ENCODE results near the gene PCYOX1L. TPM values are rescaled to one million over a fixed set of nuclear protein-coding genes. Genes with fewer than 3 reads are reported as not detected.

Gene PCYOX1L
- total RNA-seq, 1 experiment from 2014 or later: 7.0 TPM

GRCh38 chr5:149382517-149383220 is 24.8 kb downstream of the PCYOX1L start:
- in situ Hi-C loops (cut with HindIII; ENCODE audit: low pct_unique_long_range_greater_than_20kb, low sequenced_read_pairs): no loop called here
- BruUV-seq (replicated peaks): no TSS peak
- Histone ChIP-seq H3K27ac (ENCODE audit: low read length) (no peak overlapping the region), H3K36me3 (ENCODE audit: control insufficient read depth, insufficient read depth, low read length) (no peaks in the 10 kb centered on the region), H3K4me1 (ENCODE audit: control insufficient read depth, insufficient read depth, low read length) (0 out of 2 replicates have a peak, but pooled peaks cover 3% of the 10 kb centered on the region), H3K4me3 (ENCODE audit: low read depth in 2 of 2, low read length in 2 of 2) (no peak overlapping the region), H3K27me3 (ENCODE audit: control insufficient read depth, insufficient read depth, low read length) (no peaks in the 10 kb centered on the region), H3K9me3 (ENCODE audit: control insufficient read depth, insufficient read depth, low read depth, low read length) (no peaks in the 10 kb centered on the region)
- intact Hi-C loops (cut with micrococcal nuclease; ENCODE audit: unreplicated experiment): loop anchor here (1.0 kb wide), 2 partner anchors 52 to 182 kb away; no protein-coding TSS in a partner anchor
- ChIA-PET POLR2A (no interaction called here), CTCF (interaction anchor here (0.6 to 1.8 kb wide), 5 partner anchors 11 to 719 kb away, joined by 3 to 6 read pairs (median 6); no protein-coding TSS in a partner anchor)
- DNase-seq (ENCODE audit: low read depth, low spot score) (no peak), ATAC-seq (no peak)
- no peak for TF ChIP-seq SIN3A (IDR thresholded peaks at IDR 0.05; ENCODE audit: borderline replicate concordance, insufficient read depth, low read depth, low read length)
- TF ChIP-seq CTCF (IDR thresholded peaks at IDR 0.05): no peak
- TF ChIP-seq, protein P1, sequence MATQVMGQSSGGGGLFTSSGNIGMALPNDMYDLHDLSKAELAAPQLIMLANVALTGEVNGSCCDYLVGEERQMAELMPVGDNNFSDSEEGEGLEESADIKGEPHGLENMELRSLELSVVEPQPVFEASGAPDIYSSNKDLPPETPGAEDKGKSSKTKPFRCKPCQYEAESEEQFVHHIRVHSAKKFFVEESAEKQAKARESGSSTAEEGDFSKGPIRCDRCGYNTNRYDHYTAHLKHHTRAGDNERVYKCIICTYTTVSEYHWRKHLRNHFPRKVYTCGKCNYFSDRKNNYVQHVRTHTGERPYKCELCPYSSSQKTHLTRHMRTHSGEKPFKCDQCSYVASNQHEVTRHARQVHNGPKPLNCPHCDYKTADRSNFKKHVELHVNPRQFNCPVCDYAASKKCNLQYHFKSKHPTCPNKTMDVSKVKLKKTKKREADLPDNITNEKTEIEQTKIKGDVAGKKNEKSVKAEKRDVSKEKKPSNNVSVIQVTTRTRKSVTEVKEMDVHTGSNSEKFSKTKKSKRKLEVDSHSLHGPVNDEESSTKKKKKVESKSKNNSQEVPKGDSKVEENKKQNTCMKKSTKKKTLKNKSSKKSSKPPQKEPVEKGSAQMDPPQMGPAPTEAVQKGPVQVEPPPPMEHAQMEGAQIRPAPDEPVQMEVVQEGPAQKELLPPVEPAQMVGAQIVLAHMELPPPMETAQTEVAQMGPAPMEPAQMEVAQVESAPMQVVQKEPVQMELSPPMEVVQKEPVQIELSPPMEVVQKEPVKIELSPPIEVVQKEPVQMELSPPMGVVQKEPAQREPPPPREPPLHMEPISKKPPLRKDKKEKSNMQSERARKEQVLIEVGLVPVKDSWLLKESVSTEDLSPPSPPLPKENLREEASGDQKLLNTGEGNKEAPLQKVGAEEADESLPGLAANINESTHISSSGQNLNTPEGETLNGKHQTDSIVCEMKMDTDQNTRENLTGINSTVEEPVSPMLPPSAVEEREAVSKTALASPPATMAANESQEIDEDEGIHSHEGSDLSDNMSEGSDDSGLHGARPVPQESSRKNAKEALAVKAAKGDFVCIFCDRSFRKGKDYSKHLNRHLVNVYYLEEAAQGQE (IDR thresholded peaks at IDR 0.05; ENCODE audit: insufficient read depth in 1 of 2, low read depth in 2 of 2, low read length in 1 of 2): no peak
- no peak for TF ChIP-seq POLR2AphosphoS5 (IDR thresholded peaks at IDR 0.05; ENCODE audit: low read depth, low read length)
- no peak for TF ChIP-seq TCF7L2 (IDR thresholded peaks at IDR 0.05; ENCODE audit: low read depth, low read length)

GRCh38 chr5:149383399-149383798 is 25.6 kb downstream of the PCYOX1L start:
- Histone ChIP-seq H3K4me1 (ENCODE audit: control insufficient read depth, insufficient read depth, low read length) (0 out of 2 replicates have a peak, but pooled peaks cover 3% of the 10 kb centered on the region), H3K9me3 (ENCODE audit: control insufficient read depth, insufficient read depth, low read depth, low read length) (no peaks in the 10 kb centered on the region), H3K36me3 (ENCODE audit: control insufficient read depth, insufficient read depth, low read length) (no peaks in the 10 kb centered on the region), H3K27me3 (ENCODE audit: control insufficient read depth, insufficient read depth, low read length) (no peaks in the 10 kb centered on the region), H3K27ac (ENCODE audit: low read length) (no peak overlapping the region), H3K4me3 (ENCODE audit: low read depth in 2 of 2, low read length in 2 of 2) (no peak overlapping the region)
- intact Hi-C loops (cut with micrococcal nuclease; ENCODE audit: unreplicated experiment): no loop called here
- CTCF ChIA-PET: interaction anchor here (0.6 kb wide), 1 partner anchor 62 kb away, joined by 4 read pairs; no protein-coding TSS in a partner anchor
- TF ChIP-seq, protein P1 (IDR thresholded peaks at IDR 0.05; ENCODE audit: insufficient read depth in 1 of 2, low read depth in 2 of 2, low read length in 1 of 2): no peak
- TF ChIP-seq POLR2AphosphoS5 (IDR thresholded peaks at IDR 0.05; ENCODE audit: low read depth, low read length) (no peak), TCF7L2 (IDR thresholded peaks at IDR 0.05; ENCODE audit: low read depth, low read length) (no peak), CTCF (IDR thresholded peaks at IDR 0.05) (no peak), SIN3A (IDR thresholded peaks at IDR 0.05; ENCODE audit: borderline replicate concordance, insufficient read depth, low read depth, low read length) (no peak)
- POLR2A ChIA-PET: no interaction called here
- no TSS peak for BruUV-seq (replicated peaks)
- DNase-seq (ENCODE audit: low read depth, low spot score): no peak
- no peak for ATAC-seq
- in situ Hi-C loops (cut with HindIII; ENCODE audit: low pct_unique_long_range_greater_than_20kb, low sequenced_read_pairs): no loop called here
